Coronary artery (tissue), 2 donors: ENCODE results near the gene DNAJC16.

Experiments used
- DNase-seq: peaks from one replicate; pipeline ENCODE4 v3.0.0-alpha.2; 2017; ENCODE audit warnings: low spot score
- H3K27ac ChIP-seq, 2 donors: fragments of 200-600 bp; sonication (generic); one replicate each; pipeline ENCODE4 v1.5.1; 2016 to 2019
- H3K4me3 ChIP-seq: fragments of 200-600 bp; sonication (generic); 2 replicates; pipeline ENCODE4 v1.5.1; 2016; ENCODE audit warnings: mild to moderate bottlenecking, moderate library complexity
- CTCF ChIP-seq: fragments of 200-600 bp; sonication (generic); IDR thresholded peaks from one replicate; pipeline ENCODE4 v1.5.1; 2019; ENCODE audit warnings: antibody characterized with exemption

The DNAJC16 gene

GRCh38 chr1:15543589-15544568, 17.2 kb downstream of the DNAJC16 start:
- TF ChIP-seq CTCF, result no peak
- Histone ChIP-seq H3K27ac (no peak overlapping the region), H3K4me3 (no peak overlapping the region)
- DNase-seq, result peak; percentile 12

- H3K4me3 ChIP-seq, result no peak overlapping the region
- no peak for DNase-seq
These were observed 20.0 kb downstream of the DNAJC16 start for GRCh38 chr1:15546641-15547040.

GRCh38 chr1:15550573-15550972, 23.9 kb downstream of the DNAJC16 start:
- DNase-seq, result no peak
- no peak overlapping the region for H3K4me3 ChIP-seq
- TF ChIP-seq CTCF, result no peak
- H3K27ac ChIP-seq, result no peak overlapping the region

More at GRCh38 chr1:15546641-15547040, 20.0 kb downstream of the DNAJC16 start:
- no peak for TF ChIP-seq CTCF
- H3K27ac ChIP-seq, result no peak overlapping the region

GRCh38 chr1:15557008-15557407, 30.4 kb downstream of the DNAJC16 start:
- TF ChIP-seq CTCF, result no peak

GRCh38 chr1:15557594-15557993, 30.9 kb downstream of the DNAJC16 start:
- H3K27ac ChIP-seq, result no peak overlapping the region
- TF ChIP-seq CTCF, result no peak

More at GRCh38 chr1:15557008-15557407, 30.4 kb downstream of the DNAJC16 start:
- Histone ChIP-seq H3K27ac (no peak overlapping the region), H3K4me3 (no peak overlapping the region)
- no peak for DNase-seq

GRCh38 chr1:15558516-15558915, 31.9 kb downstream of the DNAJC16 start:
- DNase-seq, result no peak
- TF ChIP-seq CTCF, result no peak
- Histone ChIP-seq H3K4me3 (no peak overlapping the region), H3K27ac (no peak overlapping the region)

More at GRCh38 chr1:15557594-15557993, 30.9 kb downstream of the DNAJC16 start:
- DNase-seq, result no peak
- H3K4me3 ChIP-seq, result no peak overlapping the region
